Endodermal cell (in vitro differentiated cells): Measurements from ENCODE around the gene NUAK2. TPM values are rescaled to one million over a fixed set of nuclear protein-coding genes. Genes with fewer than 3 reads are reported as not detected.
"Not testable (repeated sequence)": the region's sequence is repeated elsewhere in the genome, so short reads cannot be mapped to it uniquely, and the experiment has no call there.

Experiments used
- DNase-seq: peaks from one replicate; pipeline ENCODE4 v3.0.0-alpha.2; 2017
- H3K27ac ChIP-seq: 2 replicates; pipeline ENCODE4 v1.5.1; 2013; ENCODE audit warnings: mild to moderate bottlenecking, low read depth, low read length, moderate library complexity
- H3K27me3 ChIP-seq: 2 replicates; pipeline ENCODE4 v1.6.1; 2013; ENCODE audit warnings: mild to moderate bottlenecking, low read length, moderate library complexity; ENCODE audit not compliant: insufficient read depth, control insufficient read depth, poor library complexity, severe bottlenecking
- H3K36me3 ChIP-seq: 2 replicates; pipeline ENCODE4 v1.7.0; 2013; ENCODE audit warnings: mild to moderate bottlenecking, low read length, moderate library complexity; ENCODE audit not compliant: control insufficient read depth, insufficient read depth
- H3K4me1 ChIP-seq: one replicate; pipeline ENCODE4 v1.7.0; 2013; ENCODE audit warnings: low read length; ENCODE audit not compliant: control insufficient read depth, insufficient read depth
- H3K4me3 ChIP-seq: 2 replicates; pipeline ENCODE4 v1.5.1; 2013; ENCODE audit warnings: mild to moderate bottlenecking, low read length, moderate library complexity
- H3K9ac ChIP-seq: 2 replicates; pipeline ENCODE4 v1.6.1; 2013; ENCODE audit warnings: mild to moderate bottlenecking, low read length, moderate library complexity; ENCODE audit not compliant: poor library complexity, severe bottlenecking; ENCODE audit errors: extremely low read depth
- H3K9me3 ChIP-seq: 2 replicates; pipeline ENCODE4 v1.6.1; 2013; ENCODE audit warnings: mild to moderate bottlenecking, low read length, moderate library complexity; ENCODE audit not compliant: control insufficient read depth
- H3K27ac Mint-ChIP-seq: 2 replicates; pipeline ENCODE4 v1.8.0; 2020; ENCODE audit warnings: mixed read lengths
- H3K27me3 Mint-ChIP-seq: 2 replicates; pipeline ENCODE4 v1.8.0; 2021; ENCODE audit warnings: mild to moderate bottlenecking, mixed read lengths; ENCODE audit not compliant: insufficient read depth
- H3K36me3 Mint-ChIP-seq: 2 replicates; pipeline ENCODE4 v1.8.0; 2020; ENCODE audit warnings: low read depth, mixed read lengths
- H3K4me1 Mint-ChIP-seq: 2 replicates; pipeline ENCODE4 v1.8.0; 2020; ENCODE audit warnings: mixed read lengths
- H3K4me3 Mint-ChIP-seq: 2 replicates; pipeline ENCODE4 v1.8.0; 2020; ENCODE audit warnings: mild to moderate bottlenecking, moderate library complexity, mixed read lengths
- H3K9me3 Mint-ChIP-seq: 2 replicates; pipeline ENCODE4 v1.8.0; 2020; ENCODE audit warnings: mild to moderate bottlenecking, mixed read lengths
- CTCF ChIP-seq: fragments of 200-600 bp; sonication (generic); conservative IDR thresholded peaks from 2 replicates; pipeline ENCODE4 v1.5.0; 2021; ENCODE audit warnings: antibody characterized with exemption, mild to moderate bottlenecking
- WGBS, 2 experiments: methylation state at CpG; one replicate each; pipeline versions ENCODE4 v1.1.5 to v1.1.7; 2013; ENCODE audit warnings: missing lambda C conversion rate in 2 of 2, mixed read lengths in 1 of 2; ENCODE audit not compliant: insufficient coverage in 1 of 2, insufficient read length in 1 of 2; 5-methylcytosine and 5-hydroxymethylcytosine counted together
- total RNA-seq, 2 donors: library from RNA; stranded (reverse); fragmentation: NEBNext Ultra II Directional in 1 of 2; extraction: Animal tissue kit (Norgen Biotek cat#: 25700) in 1 of 2; gene quantifications; 2 replicates in 1 of 2; 3 replicates in 1 of 2; pipeline ENCODE4 v1.2.1, GENCODE V29; 2021

Gene NUAK2
- total RNA-seq, 2 donors from 2014 or later = 13.4 to 19.1 TPM

- H3K4me1 Mint-ChIP-seq = peaks cover 23% of the 10 kb centered on the region
- Histone ChIP-seq H3K9me3 (no peaks in the 10 kb centered on the region), H3K4me3 (no peak overlapping the region), H3K27ac (no peak overlapping the region), H3K9ac (no peak overlapping the region), H3K36me3 (no peaks in the 10 kb centered on the region), H3K27me3 (no peaks in the 10 kb centered on the region), H3K4me1 (no peaks in the 10 kb centered on the region)
- WGBS, 2 experiments = 95 to 100% methylated on average over 4 to 6 of the region's 6 CpGs
- H3K4me3 Mint-ChIP-seq = no peak overlapping the region
- no peaks in the 10 kb centered on the region for H3K27me3 Mint-ChIP-seq
- peak; percentile 16 for DNase-seq
- H3K9me3 Mint-ChIP-seq = no peaks in the 10 kb centered on the region
- no peaks in the 10 kb centered on the region for H3K36me3 Mint-ChIP-seq
- no peak overlapping the region for H3K27ac Mint-ChIP-seq
- no peak for TF ChIP-seq CTCF
These were observed 46.9 kb upstream of the NUAK2 start for GRCh38 chr1:205368478-205368877.

- Mint-ChIP-seq H3K27me3 (no peaks in the 10 kb centered on the region), H3K9me3 (no peaks in the 10 kb centered on the region), H3K4me1 (peaks cover 6% of the 10 kb centered on the region), H3K36me3 (no peaks in the 10 kb centered on the region), H3K27ac (no peak overlapping the region), H3K4me3 (no peak overlapping the region)
- no peak overlapping the region for H3K4me3 ChIP-seq
- H3K9me3 ChIP-seq = no peaks in the 10 kb centered on the region
- peak; percentile 47 for DNase-seq
- TF ChIP-seq CTCF = no peak
- 66 to 73% methylated on average over 5 to 8 of the region's 8 CpGs for WGBS, 2 experiments
- H3K27me3 ChIP-seq = no peaks in the 10 kb centered on the region
- H3K36me3 ChIP-seq = no peaks in the 10 kb centered on the region
- H3K27ac ChIP-seq = no peak overlapping the region
- H3K9ac ChIP-seq = no peak overlapping the region
- H3K4me1 ChIP-seq = no peaks in the 10 kb centered on the region
These were observed 44.5 kb upstream of the NUAK2 start for GRCh38 chr1:205365945-205366463.

- not testable (repeated sequence) for H3K27ac Mint-ChIP-seq, H3K9me3 Mint-ChIP-seq, H3K27me3 ChIP-seq, H3K27me3 Mint-ChIP-seq, H3K36me3 ChIP-seq, H3K4me1 ChIP-seq, H3K4me3 Mint-ChIP-seq, H3K36me3 Mint-ChIP-seq, H3K4me3 ChIP-seq, H3K27ac ChIP-seq, H3K4me1 Mint-ChIP-seq, H3K9me3 ChIP-seq, DNase-seq, H3K9ac ChIP-seq
- WGBS, 2 experiments = 92 to 95% methylated on average over 3 to 8 of the region's 8 CpGs
These were observed 43.5 kb upstream of the NUAK2 start for GRCh38 chr1:205365086-205365485.

GRCh38 chr1:205360891-205361290 lies 39.3 kb upstream of the NUAK2 start:
- DNase-seq = peak; percentile 42
- no peak overlapping the region for H3K9ac ChIP-seq
- H3K4me1 ChIP-seq = peaks cover 3% of the 10 kb centered on the region
- H3K4me3 ChIP-seq = no peak overlapping the region
- TF ChIP-seq CTCF = no peak
- Mint-ChIP-seq H3K4me3 (no peak overlapping the region), H3K36me3 (no peaks in the 10 kb centered on the region), H3K27me3 (peaks cover 8% of the 10 kb centered on the region), H3K9me3 (no peaks in the 10 kb centered on the region), H3K27ac (no peak overlapping the region), H3K4me1 (peaks cover 12% of the 10 kb centered on the region)
- no peaks in the 10 kb centered on the region for H3K9me3 ChIP-seq
- H3K27me3 ChIP-seq = no peaks in the 10 kb centered on the region
- H3K36me3 ChIP-seq = no peaks in the 10 kb centered on the region
- 89 to 91% methylated on average over 3 to 4 of the region's 4 CpGs for WGBS, 2 experiments
- no peak overlapping the region for H3K27ac ChIP-seq
